GM18508 (cell line): ENCODE results near the gene KRT8.
"Not testable (repeated sequence)": the region's sequence is repeated elsewhere in the genome, so short reads cannot be mapped to it uniquely, and the experiment has no call there.

Source experiments
- ATAC-seq: cut with Tn5 transposase; IDR thresholded peaks from one replicate; pipeline ENCODE4 v1.9.1; 2021; ENCODE audit warnings: moderate number of reproducible peaks; ENCODE audit not compliant: insufficient read depth, unreplicated experiment

KRT8 gene

DNA sequence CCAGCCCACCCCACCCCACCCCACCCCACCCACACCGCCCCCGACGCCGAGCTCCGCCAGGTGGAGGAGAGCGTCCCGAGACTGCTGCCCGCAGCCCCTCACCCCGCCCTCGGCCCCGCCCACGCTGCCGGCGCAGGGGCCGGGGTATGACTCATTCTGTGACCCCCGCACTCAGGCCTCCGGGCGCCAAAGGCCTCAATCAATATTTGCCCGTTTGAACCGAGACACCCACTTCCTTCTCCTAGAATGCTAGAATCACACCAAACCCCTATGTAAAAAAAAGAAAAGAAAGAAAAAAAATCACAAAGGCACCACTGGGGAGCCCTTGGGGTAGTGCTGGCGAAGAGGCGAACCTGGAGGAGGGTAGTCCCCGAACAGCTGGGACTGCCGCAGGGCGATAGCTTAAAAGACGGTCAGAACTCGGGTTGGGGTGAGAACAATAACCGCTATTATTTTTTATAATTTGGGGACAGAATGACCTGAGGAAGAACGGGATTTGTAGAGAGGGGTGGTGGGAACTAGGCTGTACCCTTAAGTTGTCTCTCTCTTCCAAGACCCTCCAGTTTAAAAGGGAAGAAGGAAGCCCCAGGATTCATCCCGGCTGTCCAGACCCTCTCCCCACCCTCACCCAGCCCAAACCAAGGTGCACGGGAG is 894 bp downstream of the KRT8 start:
- ATAC-seq: no peak

GRCh38 chr12:52903285-52903854 is 1.5 kb downstream of the KRT8 start:
- ATAC-seq: no peak

GRCh38 chr12:52901715-52902541 is 2.9 kb downstream of the KRT8 start:
- no peak for ATAC-seq

GRCh38 chr12:52900896-52901714 is 3.8 kb downstream of the KRT8 start:
- ATAC-seq: no peak

DNA sequence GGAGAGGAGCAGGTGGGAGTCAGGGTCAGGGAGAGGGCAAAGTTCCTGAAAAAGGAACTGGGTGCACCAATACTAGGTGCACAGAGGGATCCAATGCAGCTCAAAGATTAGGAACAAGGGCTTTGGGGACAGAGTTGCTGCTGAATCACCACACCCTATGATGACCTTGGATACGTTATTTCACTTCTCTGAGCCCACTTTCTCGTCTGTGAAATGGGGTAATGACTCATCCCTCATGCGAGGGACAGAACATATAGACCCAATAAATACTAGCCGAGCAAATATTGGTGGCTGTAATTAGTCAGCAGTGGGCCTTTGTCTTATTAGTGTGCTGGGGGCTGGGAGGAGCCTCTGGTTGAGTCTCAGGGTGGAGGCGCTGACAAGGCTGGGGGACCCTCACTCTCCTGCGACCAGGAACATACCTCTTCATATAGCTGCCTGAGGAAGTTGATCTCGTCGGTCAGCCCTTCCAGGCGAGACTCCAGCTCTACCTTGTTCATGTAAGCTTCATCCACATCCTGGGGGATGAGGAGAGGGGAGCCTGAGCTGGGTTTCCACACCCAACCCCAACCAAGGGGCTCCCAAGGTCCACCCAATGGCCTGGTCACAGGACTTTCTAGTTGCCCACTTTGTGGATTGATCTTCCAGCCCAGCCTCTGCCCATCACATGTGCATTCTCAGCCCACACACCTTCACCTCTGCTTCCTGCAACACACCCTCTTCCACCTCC is 4.5 kb downstream of the KRT8 start:
- no peak for ATAC-seq

DNA sequence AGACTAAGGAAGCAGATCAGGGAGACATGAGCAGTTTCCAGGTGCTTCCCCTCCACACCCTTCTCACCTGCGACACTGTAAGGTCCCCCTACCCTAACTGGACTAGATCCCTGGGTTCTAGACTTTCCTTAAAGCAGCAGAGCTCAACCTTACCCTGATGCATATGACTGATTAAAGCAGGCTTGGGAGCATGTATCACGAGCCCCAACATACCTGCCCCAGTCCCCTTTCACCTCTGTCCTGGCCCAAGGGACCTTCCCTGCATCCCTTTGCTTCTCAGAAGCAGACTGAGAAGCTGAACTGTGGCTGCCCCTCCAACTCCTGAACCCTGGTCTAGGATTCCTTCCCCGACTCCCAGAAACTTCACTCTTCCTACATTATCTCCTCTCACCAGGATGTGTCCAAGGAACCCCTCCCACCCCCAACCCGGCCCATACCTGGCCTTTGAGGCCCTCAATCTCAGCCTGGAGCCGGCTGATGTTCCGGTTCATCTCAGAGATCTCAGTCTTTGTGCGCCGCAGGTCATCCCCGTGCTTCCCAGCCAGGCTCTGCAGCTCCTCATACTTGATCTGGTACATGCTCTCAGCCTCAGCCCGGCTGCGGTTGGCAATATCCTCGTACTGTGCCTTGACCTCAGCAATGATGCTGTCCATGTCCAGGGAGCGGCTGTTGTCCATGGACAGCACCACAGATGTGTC is 5.4 kb downstream of the KRT8 start:
- no peak for ATAC-seq

GRCh38 chr12:52896190-52897100 is 8.4 kb downstream of the KRT8 start:
- no peak for ATAC-seq

DNA sequence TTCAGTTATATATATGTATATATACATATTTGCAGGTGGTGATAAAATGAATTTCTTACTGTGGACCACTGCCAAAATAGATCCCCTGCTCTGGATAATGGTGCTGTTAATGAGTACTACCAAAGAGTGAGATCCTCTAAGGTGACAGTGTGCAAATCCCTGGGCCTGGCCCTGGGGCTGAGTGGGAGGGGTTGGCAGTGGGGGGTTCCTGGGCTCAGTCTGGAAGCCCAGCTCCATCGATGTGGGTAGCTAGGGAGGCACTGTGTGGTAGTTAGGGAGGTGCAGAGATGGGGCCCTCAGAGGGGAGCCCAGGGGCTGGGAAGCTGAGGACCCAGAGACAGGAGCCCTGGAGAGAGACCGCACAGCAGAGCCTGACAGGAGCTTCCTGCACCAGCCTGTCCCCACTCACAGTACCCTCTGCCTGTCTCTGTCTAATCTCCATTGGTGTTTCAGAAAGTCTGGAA is 9.1 kb downstream of the KRT8 start:
- no peak for ATAC-seq

GRCh38 chr12:52892974-52893373 is 11.9 kb downstream of the KRT8 start:
- no peak for ATAC-seq

DNA sequence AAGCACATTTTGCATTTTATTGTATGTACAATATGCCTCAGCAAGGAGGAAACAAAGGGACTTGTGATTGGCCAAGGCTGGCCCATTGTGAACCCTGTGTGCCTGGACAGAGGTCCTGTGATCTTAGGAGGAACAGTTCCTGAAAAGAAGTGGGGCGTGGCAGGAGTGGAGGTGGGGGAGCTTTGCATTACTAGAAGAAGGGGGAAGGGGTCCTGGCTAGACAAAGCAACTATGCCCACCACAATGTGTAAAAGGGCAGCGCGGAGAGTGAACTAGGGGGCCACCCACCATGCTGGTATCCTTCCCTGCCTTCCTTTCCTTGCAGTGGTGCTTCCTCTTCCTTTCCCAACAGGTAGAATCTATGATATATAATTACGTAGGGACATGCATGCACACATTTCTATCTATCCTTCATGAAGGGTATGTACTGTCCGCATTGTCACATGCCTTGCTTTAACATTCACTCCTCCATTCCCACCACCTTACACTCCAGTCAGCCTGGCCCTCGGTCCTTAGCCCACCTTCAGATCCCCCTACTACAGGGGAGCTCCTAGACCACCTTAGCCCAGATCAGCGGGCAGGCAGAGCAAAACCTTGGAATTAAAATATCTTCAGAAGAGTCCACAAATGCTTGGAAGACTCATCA is 12.5 kb downstream of the KRT8 start:
- no peak for ATAC-seq

DNA sequence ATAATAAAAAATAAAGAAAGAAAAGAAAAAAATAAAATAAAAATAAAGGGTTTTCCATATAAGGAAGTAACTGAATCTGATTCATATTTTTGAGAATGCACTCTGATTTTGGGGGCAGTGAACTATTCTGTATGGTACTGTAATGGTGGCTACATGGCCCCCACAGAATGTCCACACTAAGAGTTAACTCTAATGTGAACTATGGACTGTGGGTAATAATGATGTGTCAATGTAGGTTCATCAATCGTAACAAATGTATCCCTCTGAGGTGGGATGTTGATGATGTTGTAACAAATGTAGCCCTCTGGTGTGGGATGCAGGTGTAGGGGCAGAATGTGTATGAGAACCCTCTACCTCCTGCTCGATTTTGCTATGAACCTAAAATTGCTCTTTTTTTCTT is 13.8 kb downstream of the KRT8 start:
- no peak for ATAC-seq

DNA sequence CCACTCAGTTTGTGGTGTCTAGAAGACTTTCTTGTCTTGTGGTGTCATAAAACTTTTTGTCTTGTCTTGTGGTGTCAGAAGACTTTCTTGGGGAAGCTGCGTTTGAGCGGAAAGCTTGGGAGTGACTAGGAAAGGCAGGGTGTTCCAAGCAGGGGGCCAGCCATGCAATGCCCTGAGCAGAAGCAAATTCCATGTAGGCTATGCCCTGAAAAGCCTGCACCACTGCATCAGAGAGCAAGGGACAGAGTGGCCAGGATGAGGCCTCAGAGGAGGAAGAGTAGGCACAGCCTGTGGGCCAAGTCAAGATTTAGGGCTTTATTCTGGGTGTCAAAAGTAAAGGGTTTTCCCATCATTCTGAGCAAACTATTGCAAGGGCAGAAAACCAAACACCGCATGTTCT is 14.5 kb downstream of the KRT8 start:
- no peak for ATAC-seq

DNA sequence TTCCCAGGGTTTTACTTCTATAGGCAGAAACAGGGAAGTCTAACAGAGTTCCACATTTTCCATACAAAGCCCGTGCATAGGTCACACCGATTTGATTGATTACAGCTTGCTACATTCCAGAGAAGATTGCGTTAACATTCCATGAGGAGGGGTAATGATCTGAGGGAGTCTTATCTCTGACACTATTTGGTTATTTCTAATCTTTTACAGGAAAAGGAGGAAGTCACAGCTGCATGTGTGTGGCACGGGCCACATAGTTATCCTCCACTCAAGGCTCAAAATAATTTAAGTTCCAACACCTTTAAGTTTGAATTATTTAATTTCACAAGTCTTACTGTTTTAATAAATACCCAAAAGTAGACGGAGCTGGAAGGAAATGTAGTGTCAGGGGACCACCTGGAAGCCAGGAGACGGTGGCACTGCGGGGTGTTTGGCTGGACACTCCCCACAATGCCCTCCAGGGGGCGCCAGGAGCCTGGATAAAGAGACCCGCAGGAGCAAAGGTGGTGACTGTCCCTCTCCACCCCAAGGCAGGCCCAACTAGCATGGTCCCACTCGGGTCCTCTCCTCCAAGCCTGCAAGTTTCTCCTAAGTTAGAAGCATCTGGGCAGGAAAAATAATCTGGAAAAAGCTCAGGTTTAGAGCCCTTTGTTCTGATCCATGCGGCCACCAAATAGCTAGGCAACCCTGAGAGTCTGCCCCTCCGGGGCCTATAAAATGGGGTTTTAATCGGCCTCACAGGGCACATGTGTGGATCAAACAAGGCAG is 20.2 kb downstream of the KRT8 start:
- ATAC-seq: no peak

DNA sequence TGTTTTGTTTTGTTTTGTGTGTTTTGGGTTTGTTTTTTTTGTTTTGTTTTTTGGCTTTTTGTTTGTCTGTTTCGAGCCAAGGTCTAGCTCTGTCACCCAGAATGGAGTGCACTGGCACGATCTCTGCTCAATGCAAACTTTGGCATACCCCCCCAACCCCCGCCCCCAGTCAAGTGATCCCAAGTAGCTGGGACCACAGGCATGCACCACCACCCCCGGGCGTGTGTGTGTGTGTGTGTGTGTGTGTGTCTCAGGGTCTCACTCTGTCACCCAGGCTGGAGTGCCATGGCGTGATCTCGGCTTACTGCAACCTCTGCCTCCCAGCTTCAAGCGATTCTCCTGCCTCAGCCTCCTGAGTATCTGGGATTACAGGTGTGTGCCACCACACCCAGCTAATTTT is 24.4 kb downstream of the KRT8 start:
- ATAC-seq: not testable (repeated sequence)

- ATAC-seq: no peak
Measured at GRCh38 chr12:52879394-52880351, 25.2 kb downstream of the KRT8 start.
